DMS153 treated with DMSO at 0.1 percent for 48 hours (cell line): Measurements from ENCODE around the gene AMN.

ENCODE experiments used
- DNase-seq: peaks from one replicate; lab custom pipeline; 2025; ENCODE audit not compliant: unreplicated experiment; lab: John Stamatoyannopoulos, UW

AMN gene

GRCh38 chr14:102943454-102943853, 21.0 kb downstream of the AMN start:
- DNase-seq, result no peak

DNA sequence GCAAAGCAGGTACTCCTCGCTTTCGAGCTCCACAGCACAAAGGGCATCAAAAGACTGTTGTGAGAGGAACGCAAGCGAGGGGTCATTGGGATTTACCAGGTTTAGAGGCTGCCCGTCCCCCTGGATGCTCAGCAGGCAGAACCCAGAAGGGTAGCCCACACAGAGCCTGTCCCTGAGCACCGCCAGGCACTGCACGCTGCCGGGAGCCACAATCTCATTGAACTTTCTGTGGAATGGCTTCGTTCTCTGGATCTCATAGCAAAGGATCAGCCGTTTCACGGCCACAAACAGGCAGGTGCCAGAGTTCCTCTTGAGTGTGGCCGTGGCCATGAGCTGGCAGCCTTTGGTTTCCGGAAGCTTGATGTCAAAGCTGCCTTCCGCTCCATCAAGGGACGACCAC, 21.5 kb downstream of the AMN start:
- DNase-seq, result no peak

- no peak for DNase-seq
These were observed 22.2 kb downstream of the AMN start for GRCh38 chr14:102944448-102945330.

DNA sequence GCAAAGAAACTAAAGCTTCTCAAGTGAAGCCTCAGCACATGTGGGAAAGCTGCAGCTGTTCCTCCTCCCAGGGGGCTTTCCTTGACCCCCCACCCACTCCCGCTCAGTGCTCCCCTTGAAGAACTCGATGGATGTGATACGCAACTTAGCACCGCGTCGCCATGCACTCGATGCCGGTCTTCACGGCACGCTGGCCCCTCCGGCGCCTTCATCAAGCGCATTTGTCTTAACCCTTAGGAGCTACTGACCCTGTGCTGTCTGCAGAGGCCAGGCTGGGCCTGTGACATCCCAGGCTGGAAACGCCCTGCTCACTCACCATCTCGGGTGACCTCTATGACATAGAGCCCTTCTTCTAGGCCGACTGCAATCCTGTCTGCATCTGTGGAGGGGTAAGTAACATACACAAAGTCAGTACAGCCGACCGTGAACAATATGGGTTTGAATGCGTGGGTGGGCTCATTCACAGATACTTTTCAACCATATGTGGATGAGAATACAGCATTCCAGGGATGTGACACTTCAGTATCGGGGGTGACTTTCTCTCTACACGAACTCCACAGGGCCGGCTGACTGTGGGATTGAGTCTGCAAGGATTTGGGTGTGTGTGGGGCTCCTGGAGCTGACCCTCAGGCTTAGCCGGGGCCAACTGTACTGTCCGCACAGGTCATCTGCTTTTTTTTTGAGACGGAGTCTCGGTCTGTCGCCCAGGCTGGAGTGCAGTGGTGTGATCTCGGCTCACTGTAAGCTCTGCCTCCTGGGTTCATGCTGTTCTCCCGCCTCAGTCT, 23.1 kb downstream of the AMN start:
- no peak for DNase-seq

- no peak for DNase-seq
These were observed 25.0 kb downstream of the AMN start for GRCh38 chr14:102947321-102948103.

DNA sequence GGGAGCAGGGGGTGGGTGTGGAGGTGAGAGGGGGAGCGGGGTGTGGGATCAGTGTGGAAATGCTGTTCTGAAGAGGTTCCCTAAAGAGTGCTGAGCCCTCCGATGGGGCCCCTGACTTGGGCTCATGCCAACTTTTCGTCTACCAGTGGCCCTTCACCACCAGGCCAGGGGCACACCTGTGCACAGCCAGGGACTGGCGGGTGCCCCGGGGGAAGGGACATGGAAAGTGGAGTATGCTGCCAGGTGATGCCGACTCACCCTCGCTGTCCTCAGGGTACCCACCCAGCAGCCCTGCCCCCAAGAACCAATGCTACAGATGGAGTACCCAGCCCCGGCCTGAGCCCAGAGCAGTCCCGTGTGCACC, 26.2 kb downstream of the AMN start:
- DNase-seq, result no peak

DNA sequence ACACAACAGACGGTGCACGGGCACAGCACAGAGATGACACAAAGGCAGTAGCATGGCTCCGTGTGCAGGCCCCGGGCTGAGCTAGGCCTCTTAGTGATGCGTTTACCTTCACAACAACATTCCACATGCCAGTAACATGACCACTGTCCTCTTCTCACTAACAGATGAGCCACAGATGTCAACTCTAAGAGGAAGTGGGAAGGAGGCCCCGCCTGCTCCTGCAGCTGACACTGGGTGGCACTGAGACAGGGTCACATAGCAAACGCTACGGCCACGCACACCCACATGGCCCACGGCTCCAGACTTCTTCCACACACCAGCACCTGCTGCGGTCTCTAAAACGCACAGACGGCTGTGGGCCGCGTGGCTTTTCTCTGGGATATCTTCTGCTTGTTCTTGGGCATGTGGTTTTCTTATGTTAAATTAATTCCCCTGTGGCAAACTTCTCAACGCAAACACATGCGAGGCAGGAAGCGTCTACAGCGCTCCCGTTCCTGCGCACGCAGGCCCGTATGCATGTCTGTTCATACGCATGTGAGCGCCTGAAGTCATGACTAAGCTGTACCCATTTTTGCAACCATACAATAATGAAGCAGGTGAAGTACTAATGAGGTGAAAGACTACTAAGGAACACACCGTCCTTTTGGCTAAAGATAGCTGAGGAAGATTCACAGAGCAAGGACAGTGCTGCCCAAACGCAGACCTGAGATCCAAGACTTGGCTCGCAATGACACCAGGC, 26.8 kb downstream of the AMN start:
- DNase-seq, result no peak

- no peak for DNase-seq
These were observed 27.5 kb downstream of the AMN start for GRCh38 chr14:102949801-102950451.

DNA sequence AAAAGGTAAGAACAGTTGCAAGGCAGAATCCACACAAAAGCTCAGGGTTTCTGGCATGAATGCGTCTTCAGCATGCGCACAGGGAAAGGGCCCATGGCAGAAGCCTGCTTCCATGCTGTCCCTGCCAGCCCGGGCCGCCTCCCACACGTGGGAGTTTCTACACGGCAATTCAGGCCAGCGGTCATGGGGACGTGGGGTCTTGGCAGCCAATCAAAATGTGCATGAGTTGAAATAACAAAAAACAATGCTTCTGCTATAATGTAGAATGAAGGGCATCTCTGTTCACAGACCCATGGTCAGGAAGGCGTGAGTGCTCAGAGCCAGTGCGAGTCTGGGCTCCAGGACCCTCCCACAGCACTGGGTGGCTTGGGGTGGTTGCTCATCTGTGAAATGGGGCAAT, 28.6 kb downstream of the AMN start:
- DNase-seq, result no peak

DNA sequence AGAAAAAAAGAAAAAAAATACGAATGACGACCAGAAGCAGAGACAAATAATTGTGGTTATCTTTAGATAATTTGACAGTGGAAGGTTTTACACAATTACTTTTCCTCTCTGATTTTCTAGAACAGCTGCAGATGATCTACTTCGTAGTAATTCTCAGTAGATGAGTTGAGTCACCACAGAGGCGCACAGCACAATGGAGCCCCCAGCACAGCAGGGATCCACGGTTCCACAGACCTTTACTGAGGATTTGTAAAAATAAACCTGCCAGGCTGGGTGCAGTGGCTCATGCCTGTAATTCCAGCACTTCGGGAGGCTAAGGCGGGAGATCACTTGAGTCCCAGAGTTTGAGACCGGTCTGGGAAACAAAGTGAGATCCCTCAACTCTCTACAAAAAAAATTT, 29.3 kb downstream of the AMN start:
- DNase-seq, result no peak

- DNase-seq, result no peak
These were observed 29.8 kb downstream of the AMN start for GRCh38 chr14:102952276-102952675.

DNA sequence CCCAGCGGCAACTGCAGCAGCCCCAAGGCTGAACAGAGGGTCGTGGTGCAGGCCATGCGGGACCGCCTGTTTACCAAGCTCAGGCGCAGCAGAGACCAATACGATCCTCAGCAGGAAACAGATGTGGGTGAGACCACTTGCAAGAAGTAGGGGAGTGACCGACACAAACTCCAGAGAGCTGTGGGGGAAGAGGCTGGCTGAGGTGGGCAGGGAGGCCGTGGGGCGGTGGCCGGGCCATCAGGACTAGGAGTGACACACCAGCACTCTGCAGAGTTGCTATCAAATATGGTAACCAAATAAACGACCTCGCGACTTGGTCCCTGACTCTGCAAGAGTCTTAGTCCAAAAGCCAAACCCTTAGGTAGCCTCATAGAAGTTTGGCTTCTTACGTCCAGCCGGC, 30.6 kb downstream of the AMN start:
- no peak for DNase-seq

DNA sequence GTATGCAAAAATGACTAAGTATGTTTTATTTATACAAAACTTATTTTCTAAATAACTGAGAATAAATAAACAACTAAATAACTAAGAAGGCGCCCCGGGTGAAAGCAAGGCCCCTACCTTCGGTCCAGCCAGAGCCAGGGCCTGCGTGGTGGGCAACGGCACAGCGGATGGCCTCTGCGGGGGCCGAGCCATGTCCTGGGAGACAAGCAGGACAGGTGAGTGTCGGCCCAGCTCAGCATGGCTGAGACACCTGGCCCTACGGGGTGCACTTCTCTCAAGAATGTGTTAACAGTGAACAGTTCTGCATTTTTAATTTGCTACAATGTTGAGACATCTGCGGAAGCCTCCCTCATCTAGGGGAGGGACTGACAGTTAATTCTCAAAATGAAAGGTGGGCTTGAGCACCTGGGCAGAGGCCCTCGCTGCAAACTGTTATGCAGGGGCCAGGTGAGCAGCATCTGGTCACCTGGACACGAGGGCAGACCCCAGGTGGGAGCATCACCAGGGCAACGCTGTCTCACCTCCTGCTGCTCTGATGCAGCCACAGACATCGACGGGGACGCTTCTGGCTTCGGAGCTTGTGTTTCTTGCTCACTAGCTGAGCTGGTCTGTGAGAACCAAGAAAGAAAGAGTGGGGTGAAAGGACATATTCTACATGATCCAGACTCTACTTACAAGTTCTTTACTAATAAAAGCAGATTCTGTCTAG, 31.8 kb downstream of the AMN start:
- no peak for DNase-seq

DNA sequence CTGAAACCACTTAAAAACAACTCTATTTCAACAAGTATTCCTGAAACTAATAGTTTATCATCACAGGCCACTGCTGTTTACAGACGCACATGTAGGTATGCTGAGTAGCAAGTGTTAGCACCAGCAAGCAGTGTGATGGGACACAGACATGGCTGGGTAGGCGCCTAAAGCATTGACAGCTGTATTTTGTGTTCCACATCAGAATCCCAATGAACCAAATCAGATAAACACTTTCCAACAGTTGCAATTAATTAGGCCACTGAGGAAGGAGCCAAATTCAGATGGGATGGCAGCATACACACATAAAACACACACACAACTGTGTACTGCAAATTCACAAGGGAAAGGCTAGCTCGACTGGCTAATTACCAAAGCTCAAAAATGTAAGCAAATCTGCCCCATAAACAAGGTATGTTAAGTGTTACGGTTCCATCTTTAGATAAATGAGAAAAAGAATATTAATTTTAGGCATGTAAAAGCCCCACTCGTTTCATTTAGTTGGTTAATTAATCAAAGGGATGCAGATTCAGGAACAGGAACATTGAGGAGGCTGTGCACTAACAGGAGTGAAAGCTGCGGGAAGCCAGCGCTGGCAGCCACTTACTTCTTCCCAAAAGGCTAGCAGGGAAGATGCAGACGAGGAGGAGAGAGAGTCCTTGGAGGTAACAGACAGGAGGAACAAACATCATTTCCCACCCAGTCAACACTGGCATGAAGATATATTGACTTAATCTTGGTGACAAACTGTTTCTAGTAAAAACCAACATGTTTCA, 33.4 kb downstream of the AMN start:
- no peak for DNase-seq

DNA sequence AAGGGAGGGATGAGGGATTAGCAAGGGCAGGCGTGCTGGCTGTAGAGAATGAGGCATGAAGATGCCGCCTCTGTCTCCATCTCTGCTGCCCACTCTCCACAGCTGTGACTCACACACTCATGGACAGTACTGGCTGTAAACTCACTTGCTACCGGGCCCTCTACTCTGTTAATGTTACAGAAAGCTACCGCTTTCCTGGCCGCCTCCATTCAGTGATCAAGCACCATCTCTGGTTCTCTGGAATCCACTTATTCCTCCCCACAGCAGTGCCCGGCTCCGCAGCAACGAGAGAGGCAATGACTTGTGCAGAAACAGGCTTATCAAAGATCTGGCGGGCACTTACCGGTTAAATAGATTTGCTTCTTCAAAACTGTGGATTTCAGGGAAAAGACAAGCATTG, 34.8 kb downstream of the AMN start:
- no peak for DNase-seq

- no peak for DNase-seq
These were observed 36.0 kb downstream of the AMN start for GRCh38 chr14:102958461-102958860.

DNA sequence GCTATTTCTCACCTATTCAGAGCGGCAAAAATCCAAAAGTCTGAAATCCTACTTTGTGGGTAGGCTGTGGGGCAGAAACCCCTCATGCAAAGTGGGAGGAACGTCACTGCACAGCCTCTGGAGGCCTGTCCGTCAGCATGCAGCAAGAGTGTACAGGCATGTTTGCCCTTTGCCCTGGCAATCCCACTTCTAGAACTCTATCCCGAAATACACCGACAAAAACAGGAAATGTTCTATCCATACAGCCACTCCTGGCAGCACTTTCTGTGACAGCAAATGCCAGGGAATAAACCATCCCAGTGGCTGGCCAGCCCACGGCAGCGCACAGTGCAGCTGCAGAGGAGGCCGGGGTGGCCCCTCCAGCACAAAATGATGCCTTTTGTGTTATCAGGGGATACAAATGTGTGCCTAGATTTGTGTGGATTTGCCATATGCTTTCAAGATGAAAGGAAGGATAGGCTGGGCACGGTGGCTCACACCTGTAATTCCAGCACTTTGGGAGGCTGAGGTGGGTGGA, 39.7 kb downstream of the AMN start:
- DNase-seq, result no peak

DNA sequence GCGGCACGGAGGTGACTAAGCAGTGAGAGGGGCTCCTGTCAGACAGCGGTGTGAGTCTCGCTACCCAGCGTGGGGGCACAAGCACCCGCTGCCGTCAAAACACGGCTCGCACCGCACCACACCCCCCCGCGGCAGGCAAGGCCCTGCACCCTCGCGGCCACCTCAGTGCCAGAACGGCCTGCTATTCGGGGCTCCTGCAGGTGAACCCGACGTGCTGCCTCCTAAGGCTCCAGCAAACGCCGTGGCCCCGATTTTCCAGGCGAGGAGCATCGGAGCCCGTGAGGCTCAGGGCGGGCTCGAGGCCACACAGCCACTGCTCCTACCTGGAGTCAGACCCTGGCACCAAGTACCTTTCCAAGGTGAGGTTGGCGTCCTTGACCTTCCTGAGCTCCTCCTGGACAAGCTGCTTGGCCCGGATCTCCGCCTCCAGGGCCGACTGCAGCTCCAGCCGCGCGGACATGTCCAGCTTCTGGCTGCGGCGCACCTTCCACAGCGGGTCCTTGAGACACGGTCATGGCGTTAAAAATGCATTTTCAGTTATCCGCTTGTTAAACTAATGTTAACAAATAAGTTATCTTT, 41.8 kb downstream of the AMN start:
- DNase-seq, result no peak
